Adrenal gland (tissue), 5 donors: ENCODE data around the gene RALGAPA1.

Experiments used
- POLR2A ChIP-seq, 2 donors: fragments of 450-650 bp; IDR thresholded peaks; one replicate each; pipeline ENCODE4 v1.6.1; 2017; ENCODE audit warnings: antibody characterized with exemption in 2 of 2, mild to moderate bottlenecking in 2 of 2, moderate library complexity in 1 of 2
- TF ChIP-seq, protein P1 (sequence below), 6 experiments: fragments of 450-650 bp in 4 of 6; fragments of 200-600 bp in 2 of 6; sonication (generic) in 1 of 6; IDR thresholded peaks; 1 replicate in 5 of 6; 2 replicates in 1 of 6; pipeline versions ENCODE4 v1.5.1 to v1.8.0; 2016 to 2021; ENCODE audit warnings: antibody characterized with exemption in 6 of 6, mild to moderate bottlenecking in 2 of 6, moderate library complexity in 1 of 6
- donor health status: DM: no; HTN: no; CAD: no.

DNA sequence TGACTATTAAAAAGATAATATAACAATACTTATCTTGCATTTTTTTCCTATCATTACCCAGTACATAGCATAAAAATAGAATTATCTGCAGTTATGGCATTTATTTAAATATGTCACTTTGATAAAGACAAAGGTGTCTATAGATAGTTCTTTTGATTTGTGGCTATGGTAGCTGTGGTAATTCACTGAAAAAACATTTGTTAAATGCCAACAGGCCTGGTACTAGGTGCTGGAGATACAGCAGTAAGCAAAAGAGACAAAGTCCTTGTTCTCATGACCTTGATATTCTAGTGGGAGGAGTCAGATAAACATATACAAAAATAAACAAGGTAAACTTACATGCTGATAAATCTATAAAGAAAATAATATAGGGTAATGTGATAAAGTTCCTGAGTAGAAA is 230.5 kb downstream of the RALGAPA1 start:
- TF ChIP-seq POLR2A (IDR thresholded peaks at IDR 0.05): no peak
- TF ChIP-seq, protein P1, sequence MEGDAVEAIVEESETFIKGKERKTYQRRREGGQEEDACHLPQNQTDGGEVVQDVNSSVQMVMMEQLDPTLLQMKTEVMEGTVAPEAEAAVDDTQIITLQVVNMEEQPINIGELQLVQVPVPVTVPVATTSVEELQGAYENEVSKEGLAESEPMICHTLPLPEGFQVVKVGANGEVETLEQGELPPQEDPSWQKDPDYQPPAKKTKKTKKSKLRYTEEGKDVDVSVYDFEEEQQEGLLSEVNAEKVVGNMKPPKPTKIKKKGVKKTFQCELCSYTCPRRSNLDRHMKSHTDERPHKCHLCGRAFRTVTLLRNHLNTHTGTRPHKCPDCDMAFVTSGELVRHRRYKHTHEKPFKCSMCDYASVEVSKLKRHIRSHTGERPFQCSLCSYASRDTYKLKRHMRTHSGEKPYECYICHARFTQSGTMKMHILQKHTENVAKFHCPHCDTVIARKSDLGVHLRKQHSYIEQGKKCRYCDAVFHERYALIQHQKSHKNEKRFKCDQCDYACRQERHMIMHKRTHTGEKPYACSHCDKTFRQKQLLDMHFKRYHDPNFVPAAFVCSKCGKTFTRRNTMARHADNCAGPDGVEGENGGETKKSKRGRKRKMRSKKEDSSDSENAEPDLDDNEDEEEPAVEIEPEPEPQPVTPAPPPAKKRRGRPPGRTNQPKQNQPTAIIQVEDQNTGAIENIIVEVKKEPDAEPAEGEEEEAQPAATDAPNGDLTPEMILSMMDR (IDR thresholded peaks at IDR 0.05): no peak
